Measurements from ENCODE around the gene GPATCH2.
A peak's percentile ranks its signal among the peaks of the same experiment; 100 is the strongest.
"Not testable (repeated sequence)": the region's sequence is repeated elsewhere in the genome, so short reads cannot be mapped to it uniquely, and the experiment has no call there.

Gene GPATCH2

GRCh38 chr1:217630711-217631591, at the start of gene GPATCH2, which contains the start of gene SPATA17:
Gene GPATCH2, minus strand, starts transcription at chr1:217631090. Its CDS starts 119 bp downstream, at chr1:217630971.
Gene SPATA17, plus strand, starts transcription at chr1:217631344. Its CDS starts 35 bp downstream, at chr1:217631379.
- peak; percentile 82 to 92 for DNase-seq

- no peak for DNase-seq
These were observed 43.3 kb upstream of the GPATCH2 start for GRCh38 chr1:217674028-217674729.

GRCh38 chr1:217673387-217673786, 42.5 kb upstream of the GPATCH2 start:
- DNase-seq = no peak

- no peak for DNase-seq
These were observed 37.6 kb upstream of the GPATCH2 start for GRCh38 chr1:217668351-217668940.

GRCh38 chr1:217661407-217661806, 30.5 kb upstream of the GPATCH2 start:
- DNase-seq = no peak

GRCh38 chr1:217660353-217661062, 29.6 kb upstream of the GPATCH2 start:
- no peak for DNase-seq

GRCh38 chr1:217650674-217651073, 19.8 kb upstream of the GPATCH2 start:
- no peak for DNase-seq

GRCh38 chr1:217647791-217648190, 16.9 kb upstream of the GPATCH2 start:
- no peak for DNase-seq

- no peak for DNase-seq
These were observed 11.6 kb upstream of the GPATCH2 start for GRCh38 chr1:217642455-217642854.

- no peak for DNase-seq
These were observed 3.5 kb downstream of the GPATCH2 start for GRCh38 chr1:217627431-217627830.

GRCh38 chr1:217626321-217626720, 4.6 kb downstream of the GPATCH2 start:
- no peak for DNase-seq

GRCh38 chr1:217622042-217622441, 8.8 kb downstream of the GPATCH2 start:
- DNase-seq = no peak

GRCh38 chr1:217620814-217621213, 10.1 kb downstream of the GPATCH2 start:
- no peak for DNase-seq

- peak; percentile 50 to 62 for DNase-seq
These were observed 13.8 kb downstream of the GPATCH2 start for GRCh38 chr1:217617126-217617525.

GRCh38 chr1:217614200-217614712, 16.6 kb downstream of the GPATCH2 start:
- no peak for DNase-seq

- no peak for DNase-seq
These were observed 25.5 kb downstream of the GPATCH2 start for GRCh38 chr1:217605390-217605789.

GRCh38 chr1:217602380-217602779, 28.5 kb downstream of the GPATCH2 start:
- DNase-seq = no peak

- DNase-seq = no peak
These were observed 31.7 kb downstream of the GPATCH2 start for GRCh38 chr1:217599154-217599553.

GRCh38 chr1:217590598-217590997, 40.3 kb downstream of the GPATCH2 start:
- no peak for DNase-seq

GRCh38 chr1:217586586-217586985, 44.3 kb downstream of the GPATCH2 start:
- DNase-seq = no peak

GRCh38 chr1:217585577-217585976, 45.3 kb downstream of the GPATCH2 start:
- DNase-seq = no peak

GRCh38 chr1:217584286-217584811, 46.5 kb downstream of the GPATCH2 start:
- not testable (repeated sequence) for DNase-seq

All from NCI-H1930 (cell line).